ENCODE results near the gene SPEF1.

DNA sequence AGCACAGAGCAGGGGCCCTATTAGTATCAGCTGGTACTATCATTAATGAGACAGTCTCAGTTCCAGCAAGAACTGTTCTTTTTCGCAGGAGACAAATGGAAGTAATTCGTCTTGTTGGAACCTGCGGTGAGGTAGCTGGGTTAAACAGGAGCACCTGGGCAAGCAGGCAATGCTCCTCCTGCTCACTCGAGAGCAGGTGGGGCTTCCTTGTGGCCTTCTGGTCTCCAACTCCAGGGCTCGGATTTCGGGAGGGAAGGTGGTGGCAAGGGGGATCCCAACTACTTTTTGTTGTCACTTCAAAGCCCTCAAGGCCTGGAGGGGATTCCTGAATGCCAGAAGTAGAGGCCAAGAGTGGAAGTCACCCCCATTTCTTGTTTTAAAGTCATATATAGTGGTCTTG is 1.3 kb upstream of the SPEF1 start:
- TF ChIP-seq CTCF (IDR thresholded peaks at IDR 0.05), result no peak
- TF ChIP-seq POLR2A (IDR thresholded peaks at IDR 0.05), result no peak
- no peak for TF ChIP-seq POLR2AphosphoS5 (IDR thresholded peaks at IDR 0.05)
